GM18868 (cell line): ENCODE data around the gene CLECL1.
"Not testable (repeated sequence)": the region's sequence is repeated elsewhere in the genome, so short reads cannot be mapped to it uniquely, and the experiment has no call there.

Experiments
- ATAC-seq: cut with Tn5 transposase; IDR thresholded peaks from one replicate; pipeline ENCODE4 v1.9.1; 2021; ENCODE audit warnings: mild to moderate bottlenecking, moderate library complexity; ENCODE audit not compliant: unreplicated experiment

CLECL1 gene

DNA sequence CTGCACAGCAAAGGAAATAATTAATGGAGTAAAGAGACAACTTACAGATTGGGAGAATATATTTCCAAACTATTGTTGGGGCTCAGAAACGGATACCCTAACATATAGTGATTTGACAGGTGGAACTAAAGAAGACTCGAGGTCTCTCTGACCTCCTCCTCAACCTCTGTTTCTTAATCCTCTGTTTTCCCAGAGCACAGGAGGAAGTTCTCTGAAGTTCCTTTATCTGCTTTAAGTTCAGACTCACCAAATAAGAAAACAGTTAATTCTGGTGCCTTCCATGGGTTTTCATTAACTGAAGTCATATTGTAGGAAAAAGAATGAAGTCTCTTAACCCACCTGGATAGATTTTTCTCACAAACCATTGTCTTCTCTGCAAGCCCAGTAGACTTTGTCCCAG, 34.2 kb downstream of the CLECL1 start:
- no peak for ATAC-seq

DNA sequence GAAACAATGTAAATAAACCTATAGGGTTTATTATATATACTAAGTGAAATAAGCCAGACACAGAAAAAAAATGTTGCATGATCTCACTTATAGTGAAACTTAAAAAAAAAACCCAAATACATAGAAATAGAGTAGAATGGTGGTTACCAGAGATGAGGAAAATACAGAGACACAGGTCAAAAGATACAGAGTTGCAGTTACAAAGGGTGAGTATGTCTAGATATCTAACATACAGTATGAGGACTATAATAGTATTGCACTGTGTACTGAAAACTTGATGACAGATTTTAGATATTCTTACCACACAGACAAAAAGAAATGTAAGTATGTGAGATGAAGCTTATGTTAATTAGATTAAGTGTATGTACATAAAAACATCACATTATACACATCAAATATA, 35.3 kb downstream of the CLECL1 start:
- no peak for ATAC-seq

DNA sequence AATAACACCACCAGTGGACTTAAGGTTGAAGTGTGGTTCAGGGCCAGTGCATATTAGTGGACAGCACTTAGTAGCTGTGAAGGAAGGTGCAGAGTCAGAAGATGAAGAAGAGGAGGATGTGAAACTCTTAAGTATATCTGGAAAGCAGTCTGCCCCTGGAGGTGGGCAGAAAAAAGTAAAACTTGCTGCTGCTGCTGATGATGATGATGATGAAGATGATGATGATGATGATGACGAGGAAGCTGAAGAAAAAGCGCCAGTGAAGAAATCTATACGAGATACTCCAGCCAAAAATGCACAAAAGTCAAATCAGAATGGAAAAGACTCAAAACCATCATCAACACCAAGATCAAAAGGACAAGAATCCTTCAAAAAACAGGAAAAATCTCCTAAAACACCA, 37.2 kb downstream of the CLECL1 start:
- ATAC-seq: not testable (repeated sequence)

DNA sequence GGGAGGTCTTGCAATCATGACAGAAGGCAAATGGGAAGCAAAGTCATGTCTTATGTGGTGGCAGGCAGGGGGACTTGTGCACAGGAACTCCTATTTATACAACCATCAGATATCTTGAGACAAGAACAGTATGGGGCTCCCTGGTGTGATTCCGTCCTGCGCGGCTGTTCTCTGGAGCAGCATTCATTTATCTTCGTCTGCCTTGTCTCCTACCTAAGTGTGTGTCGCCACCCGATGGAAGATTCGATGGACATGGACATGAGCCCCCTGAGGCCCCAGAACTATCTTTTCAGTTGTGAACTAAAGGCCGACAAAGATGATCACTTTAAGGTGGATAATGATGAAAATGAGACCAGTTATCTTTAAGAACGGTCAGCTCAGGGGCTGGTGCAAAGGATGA, 37.7 kb downstream of the CLECL1 start:
- ATAC-seq: not testable (repeated sequence)

DNA sequence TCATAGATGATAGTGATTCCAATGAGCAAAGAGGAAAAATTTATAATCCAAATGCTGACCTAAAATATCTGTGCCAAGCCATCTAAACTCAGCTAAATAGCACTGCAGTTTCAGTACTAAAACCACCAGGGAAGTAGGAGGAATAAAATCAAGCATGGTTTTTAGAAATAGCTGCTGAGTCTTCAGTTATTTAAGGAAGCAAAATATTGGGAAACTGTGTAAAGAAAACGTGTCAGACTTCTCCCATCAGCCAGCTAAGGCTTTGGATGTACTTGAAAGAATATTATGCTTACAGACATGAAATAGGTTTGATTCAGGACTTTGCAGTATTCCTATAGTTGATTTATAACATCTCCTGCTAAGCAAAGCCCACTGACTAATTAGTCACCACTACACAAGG, 38.7 kb downstream of the CLECL1 start:
- no peak for ATAC-seq

DNA sequence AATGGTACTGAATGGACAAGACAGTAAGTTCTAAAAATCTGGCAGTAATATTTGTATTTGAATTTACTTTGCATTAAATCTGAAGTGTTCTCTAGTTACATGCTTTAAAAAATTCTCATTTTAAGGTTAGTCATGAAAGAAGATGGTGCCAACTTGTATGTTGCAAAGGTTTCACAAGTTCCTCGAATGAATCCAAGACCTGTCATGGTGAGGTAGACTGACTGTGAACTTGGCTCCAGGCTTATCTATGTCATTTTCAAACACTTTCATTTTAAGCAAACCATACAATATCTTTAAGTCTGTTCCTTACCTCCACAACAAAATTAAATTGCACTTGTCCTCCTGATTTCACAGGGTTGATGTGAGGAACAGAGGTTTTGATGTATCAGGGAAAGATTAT, 40.0 kb downstream of the CLECL1 start:
- ATAC-seq: no peak

DNA sequence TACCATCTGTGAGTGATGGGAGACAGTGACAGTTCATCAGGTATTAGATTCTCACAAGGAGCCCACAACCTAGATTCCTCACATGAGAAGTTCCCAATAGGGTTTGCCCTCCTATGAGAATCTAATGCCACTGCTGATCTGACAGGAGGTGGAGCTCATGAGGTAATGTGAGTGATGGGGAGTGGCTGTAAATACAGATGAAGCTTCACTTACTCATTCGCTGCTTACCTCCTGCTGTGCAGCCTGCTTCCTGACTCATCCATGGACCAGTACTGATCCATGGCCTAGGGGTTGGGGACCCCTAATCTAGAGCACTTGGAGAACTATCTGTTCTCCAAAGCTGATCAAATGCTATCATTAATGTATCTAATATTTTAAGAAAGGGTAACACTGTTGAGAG, 45.7 kb downstream of the CLECL1 start:
- ATAC-seq: no peak

DNA sequence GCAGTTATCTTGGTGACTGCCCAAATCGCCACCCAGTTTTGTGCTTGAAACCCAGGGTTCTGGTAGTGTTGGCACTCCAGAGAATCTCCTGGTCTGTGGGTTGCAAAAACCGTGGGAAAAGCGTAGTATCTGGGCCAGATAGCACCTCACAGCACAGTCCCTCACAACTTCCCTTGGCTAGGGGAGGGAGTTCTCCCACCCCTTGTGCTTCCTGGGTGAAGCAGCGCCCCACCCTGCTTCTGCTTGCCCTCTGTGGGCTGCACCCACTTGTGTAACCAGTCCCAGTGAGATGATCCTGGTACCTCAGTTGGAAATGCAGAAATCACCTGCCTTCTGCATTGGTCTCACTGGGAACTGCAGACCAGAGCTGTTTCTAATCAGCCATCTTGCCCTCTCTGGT, 47.0 kb downstream of the CLECL1 start:
- no peak for ATAC-seq

DNA sequence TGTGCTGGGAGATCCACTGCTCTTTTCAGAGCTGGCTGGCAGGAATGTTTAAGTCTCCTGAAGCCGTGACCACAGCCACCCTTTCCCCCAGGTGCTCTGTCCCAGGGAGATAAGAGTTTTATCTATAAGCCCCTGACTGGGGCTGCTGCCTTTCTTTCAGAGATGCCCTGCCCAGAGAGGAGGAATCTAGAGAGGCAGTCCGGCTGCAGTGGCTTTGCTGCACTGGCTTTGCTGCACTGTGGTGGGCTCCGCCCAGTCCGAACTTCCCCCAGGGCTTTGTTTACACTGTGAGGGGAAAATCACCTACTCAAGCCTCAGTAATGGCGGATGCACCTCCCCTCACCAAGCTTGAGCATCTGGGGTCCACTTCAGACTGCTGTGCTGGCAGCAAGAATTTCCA, 47.5 kb downstream of the CLECL1 start:
- ATAC-seq: not testable (repeated sequence)

DNA sequence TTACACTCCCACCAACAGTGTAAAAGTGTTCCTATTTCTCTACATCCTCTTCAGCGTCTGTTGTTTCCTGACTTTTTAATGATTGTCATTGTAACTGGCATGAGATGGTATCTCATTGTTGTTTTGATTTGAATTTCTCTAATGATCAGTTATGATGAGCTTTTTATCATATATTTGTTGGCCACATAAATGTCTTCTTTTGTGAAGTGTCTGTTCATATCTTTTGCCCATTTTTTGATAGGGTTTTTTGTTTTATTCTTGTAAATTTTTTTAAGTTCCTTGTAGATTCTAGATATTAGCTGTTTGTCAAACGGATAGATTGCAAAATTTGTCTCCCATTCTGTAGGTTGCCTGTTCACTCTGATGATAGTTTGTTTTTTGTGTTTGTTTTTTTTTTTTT, 49.9 kb downstream of the CLECL1 start:
- ATAC-seq: not testable (repeated sequence)

DNA sequence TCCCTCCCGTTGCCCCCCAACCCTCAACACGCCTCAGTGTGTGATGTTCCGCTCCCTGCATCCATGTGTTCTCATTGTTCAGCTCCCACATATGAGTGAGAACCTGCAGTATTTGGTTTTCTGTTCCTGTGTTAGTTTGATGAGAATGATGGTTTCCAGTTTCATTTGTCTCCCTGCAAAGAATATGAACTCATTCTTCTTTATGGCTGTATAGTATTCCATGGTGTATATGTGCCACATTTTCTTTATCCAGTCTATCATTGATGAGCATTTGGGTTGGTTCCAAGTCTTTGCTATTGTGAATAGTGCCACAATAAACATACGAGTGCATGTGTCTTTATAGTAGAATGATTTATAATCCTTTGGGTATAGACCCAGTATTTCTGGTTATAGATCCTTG, 50.4 kb downstream of the CLECL1 start:
- ATAC-seq: not testable (repeated sequence)

DNA sequence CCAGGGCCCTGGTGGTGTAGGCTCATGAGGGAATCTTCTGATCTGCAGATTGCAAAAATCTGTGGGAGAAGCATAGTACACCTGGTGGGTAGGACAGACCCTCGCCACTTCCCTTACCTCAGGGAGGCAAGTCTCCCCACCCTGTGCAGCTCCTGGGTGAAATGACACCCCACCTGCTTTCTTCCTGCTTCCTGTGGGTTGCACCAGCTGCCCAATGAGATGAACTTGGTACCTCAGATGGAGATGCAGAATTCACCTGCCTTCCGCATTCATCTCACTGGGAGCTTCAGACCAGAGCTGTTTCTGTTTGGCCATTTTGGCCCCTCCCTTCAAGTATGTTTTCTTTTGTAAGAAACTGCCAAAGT, 58.7 kb downstream of the CLECL1 start:
- ATAC-seq: no peak

DNA sequence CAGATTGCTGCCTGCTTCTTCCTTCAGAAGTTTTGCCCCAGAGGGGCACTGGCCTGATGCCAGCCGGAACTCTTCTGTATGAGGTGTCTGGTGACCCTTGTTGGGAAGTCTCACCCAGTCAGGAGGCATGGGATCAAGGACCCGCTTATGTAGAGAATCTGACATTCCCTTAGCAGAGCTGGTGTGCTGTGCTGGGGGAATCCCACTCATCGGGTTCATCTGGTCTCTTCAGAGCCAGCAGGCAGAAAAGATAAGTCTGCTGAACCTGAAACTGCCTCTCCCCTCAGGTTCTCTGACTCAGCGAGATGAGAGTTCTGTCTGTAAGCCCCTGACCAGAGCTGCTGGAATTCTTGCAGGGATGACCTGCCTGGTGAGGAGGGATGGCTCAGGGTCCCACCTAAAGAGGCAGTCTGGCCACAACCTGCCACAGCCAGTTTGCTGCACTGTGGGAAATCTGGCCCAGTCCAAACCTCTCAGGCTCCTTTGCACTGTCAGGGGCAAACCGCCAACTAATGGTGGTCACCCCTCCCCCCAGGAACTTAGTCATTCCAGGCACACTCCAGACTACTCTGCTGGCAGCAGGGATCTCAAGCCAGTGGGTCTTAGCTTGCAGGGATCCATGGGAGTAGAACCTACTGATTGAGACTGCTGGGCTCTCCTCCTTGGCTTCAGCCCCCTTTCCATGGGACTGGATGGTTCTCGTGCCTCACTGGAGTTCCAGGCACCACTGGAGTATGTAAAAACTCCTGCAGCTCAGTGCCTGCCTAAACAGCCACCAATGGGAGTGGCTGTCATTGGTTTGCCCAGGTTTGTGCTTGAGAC, 59.3 kb downstream of the CLECL1 start:
- ATAC-seq: peak; percentile 49
